ENCODE results near the gene CCNY. TPM values are rescaled to one million over a fixed set of nuclear protein-coding genes. Genes with fewer than 3 reads are reported as not detected.

CCNY gene
- total RNA-seq, 1 experiment from 2014 or later: 122 TPM

GRCh38 chr10:35446439-35446838 lies 110.1 kb downstream of the CCNY start:
- BruUV-seq (replicated peaks): no TSS peak
- no peak for DNase-seq
- H3K36me3 Mint-ChIP-seq (ENCODE audit: insufficient read depth, unreplicated experiment): peaks cover 8% of the 10 kb centered on the region
- no peaks in the 10 kb centered on the region for H3K27me3 Mint-ChIP-seq (ENCODE audit: insufficient read depth, unreplicated experiment)
- no peak overlapping the region for H3K27ac Mint-ChIP-seq (ENCODE audit: unreplicated experiment)
- Histone ChIP-seq H3K27me3 (replicated peaks; ENCODE audit: control insufficient read depth, insufficient read depth, low read length) (no peaks in the 10 kb centered on the region), H3K36me3 (ENCODE audit: control insufficient read depth, insufficient read depth, low read length) (0 out of 2 replicates have a peak, but pooled peaks cover 2% of the 10 kb centered on the region), H3K4me3 (ENCODE audit: low read depth, low read length) (no peak overlapping the region), H3K9me3 (peaks cover 23% of the 10 kb centered on the region), H3K4me1 (peaks cover 21% of the 10 kb centered on the region)
- POLR2A ChIA-PET: no interaction called here
- peaks cover 26% of the 10 kb centered on the region for H3K9me3 Mint-ChIP-seq (ENCODE audit: unreplicated experiment)
- CTCF ChIA-PET: no interaction called here
- peaks cover 29% of the 10 kb centered on the region for H3K4me1 Mint-ChIP-seq (ENCODE audit: low read depth, unreplicated experiment)
- intact Hi-C loops (cut with micrococcal nuclease; ENCODE audit: unreplicated experiment): no loop called here
- no peak overlapping the region for H3K4me3 Mint-ChIP-seq (ENCODE audit: unreplicated experiment)
- TF ChIP-seq CTCF (IDR thresholded peaks at IDR 0.05; ENCODE audit: insufficient read depth in 1 of 2, low read depth in 1 of 2, low read length in 1 of 2, severe bottlenecking in 1 of 2, unreplicated experiment in 1 of 2): no peak

GRCh38 chr10:35447693-35448407 lies 111.5 kb downstream of the CCNY start:
- H3K36me3 ChIP-seq (ENCODE audit: control insufficient read depth, insufficient read depth, low read length): 0 out of 2 replicates have a peak, but pooled peaks cover 2% of the 10 kb centered on the region
- H3K4me3 ChIP-seq (ENCODE audit: low read depth, low read length): no peak overlapping the region
- TF ChIP-seq CTCF (IDR thresholded peaks at IDR 0.05; ENCODE audit: insufficient read depth in 1 of 2, low read depth in 1 of 2, low read length in 1 of 2, severe bottlenecking in 1 of 2, unreplicated experiment in 1 of 2): no peak
- Mint-ChIP-seq H3K4me3 (ENCODE audit: unreplicated experiment) (peak overlapping the region; percentile 19), H3K27ac (ENCODE audit: unreplicated experiment) (peak overlapping the region; percentile 13), H3K9me3 (ENCODE audit: unreplicated experiment) (peaks cover 26% of the 10 kb centered on the region), H3K4me1 (ENCODE audit: low read depth, unreplicated experiment) (peaks cover 29% of the 10 kb centered on the region), H3K27me3 (ENCODE audit: insufficient read depth, unreplicated experiment) (no peaks in the 10 kb centered on the region), H3K36me3 (ENCODE audit: insufficient read depth, unreplicated experiment) (peaks cover 7% of the 10 kb centered on the region)
- POLR2A ChIA-PET: no interaction called here
- H3K4me1 ChIP-seq: peaks cover 31% of the 10 kb centered on the region
- no TSS peak for BruUV-seq (replicated peaks)
- H3K27me3 ChIP-seq (replicated peaks; ENCODE audit: control insufficient read depth, insufficient read depth, low read length): no peaks in the 10 kb centered on the region
- DNase-seq: peak; percentile 19 to 46
- peaks cover 20% of the 10 kb centered on the region for H3K9me3 ChIP-seq
- CTCF ChIA-PET: no interaction called here
- intact Hi-C loops (cut with micrococcal nuclease; ENCODE audit: unreplicated experiment): no loop called here

- H3K27me3 ChIP-seq (replicated peaks; ENCODE audit: control insufficient read depth, insufficient read depth, low read length): no peaks in the 10 kb centered on the region
- H3K4me3 ChIP-seq (ENCODE audit: low read depth, low read length): no peak overlapping the region
- POLR2A ChIA-PET: no interaction called here
- BruUV-seq (replicated peaks): no TSS peak
- Mint-ChIP-seq H3K27me3 (ENCODE audit: insufficient read depth, unreplicated experiment) (no peaks in the 10 kb centered on the region), H3K27ac (ENCODE audit: unreplicated experiment) (peak overlapping the region; percentile 13), H3K9me3 (ENCODE audit: unreplicated experiment) (peaks cover 18% of the 10 kb centered on the region), H3K4me1 (ENCODE audit: low read depth, unreplicated experiment) (peaks cover 29% of the 10 kb centered on the region), H3K36me3 (ENCODE audit: insufficient read depth, unreplicated experiment) (peaks cover 3% of the 10 kb centered on the region), H3K4me3 (ENCODE audit: unreplicated experiment) (no peak overlapping the region)
- TF ChIP-seq CTCF (IDR thresholded peaks at IDR 0.05; ENCODE audit: insufficient read depth in 1 of 2, low read depth in 1 of 2, low read length in 1 of 2, severe bottlenecking in 1 of 2, unreplicated experiment in 1 of 2): no peak
- CTCF ChIA-PET: no interaction called here
- 0 out of 2 replicates have a peak, but pooled peaks cover 2% of the 10 kb centered on the region for H3K36me3 ChIP-seq (ENCODE audit: control insufficient read depth, insufficient read depth, low read length)
- H3K4me1 ChIP-seq: peaks cover 31% of the 10 kb centered on the region
- DNase-seq: no peak
- intact Hi-C loops (cut with micrococcal nuclease; ENCODE audit: unreplicated experiment): no loop called here
- peaks cover 10% of the 10 kb centered on the region; the same call in 1 of the 2 replicates for H3K9me3 ChIP-seq
These were observed 112.7 kb downstream of the CCNY start for GRCh38 chr10:35448687-35449662.

All from Caco-2 (cell line).